ENCODE data around the gene SLC7A10.

The SLC7A10 gene

DNA sequence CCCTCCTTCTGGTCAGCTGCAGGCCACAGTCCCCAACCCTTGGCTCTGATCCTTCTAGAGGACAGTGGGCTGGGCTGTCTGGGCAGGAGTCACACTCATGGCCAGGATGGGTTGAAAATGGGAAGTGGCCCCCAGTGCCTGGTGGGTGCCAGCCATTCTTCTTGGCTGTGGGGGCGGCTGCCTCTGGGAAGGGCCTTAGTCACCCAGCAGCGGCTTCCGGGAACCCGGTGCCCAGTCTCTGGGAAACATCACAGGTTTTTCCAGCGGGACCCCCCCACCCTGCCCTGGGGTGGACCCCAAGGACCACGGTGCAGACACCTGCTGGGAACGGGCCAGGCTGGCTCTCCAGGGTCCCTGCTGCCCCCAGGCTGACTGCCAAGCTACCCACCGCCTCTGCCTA, 27.3 kb upstream of the SLC7A10 start:
- DNase-seq: no peak

DNA sequence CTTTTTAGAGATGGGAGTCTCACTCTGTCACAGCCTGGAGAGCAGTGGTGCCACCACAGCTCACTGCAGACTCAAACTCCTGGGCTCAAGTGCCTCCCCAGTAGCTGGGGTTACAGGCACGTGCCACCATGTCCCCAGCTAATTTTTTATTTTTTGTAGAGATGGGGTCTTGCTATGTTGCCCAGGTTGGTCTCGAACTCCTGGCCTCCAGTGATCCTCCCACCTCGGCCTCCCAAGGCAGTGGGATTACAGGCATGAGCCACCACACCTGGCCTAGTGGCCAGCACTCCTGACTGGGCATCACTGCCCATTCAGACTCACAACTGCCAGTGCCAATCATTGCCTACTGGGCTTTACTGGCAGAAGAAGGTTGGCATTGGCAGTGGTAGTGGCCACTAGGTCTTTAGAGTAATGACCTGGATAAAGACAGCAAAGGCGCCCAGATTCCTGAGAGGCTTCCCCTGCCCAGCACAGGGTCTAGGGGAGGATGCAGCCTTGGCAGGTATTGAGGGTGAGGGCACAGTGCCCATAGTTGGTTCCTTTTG, 26.8 kb upstream of the SLC7A10 start:
- DNase-seq: no peak

DNA sequence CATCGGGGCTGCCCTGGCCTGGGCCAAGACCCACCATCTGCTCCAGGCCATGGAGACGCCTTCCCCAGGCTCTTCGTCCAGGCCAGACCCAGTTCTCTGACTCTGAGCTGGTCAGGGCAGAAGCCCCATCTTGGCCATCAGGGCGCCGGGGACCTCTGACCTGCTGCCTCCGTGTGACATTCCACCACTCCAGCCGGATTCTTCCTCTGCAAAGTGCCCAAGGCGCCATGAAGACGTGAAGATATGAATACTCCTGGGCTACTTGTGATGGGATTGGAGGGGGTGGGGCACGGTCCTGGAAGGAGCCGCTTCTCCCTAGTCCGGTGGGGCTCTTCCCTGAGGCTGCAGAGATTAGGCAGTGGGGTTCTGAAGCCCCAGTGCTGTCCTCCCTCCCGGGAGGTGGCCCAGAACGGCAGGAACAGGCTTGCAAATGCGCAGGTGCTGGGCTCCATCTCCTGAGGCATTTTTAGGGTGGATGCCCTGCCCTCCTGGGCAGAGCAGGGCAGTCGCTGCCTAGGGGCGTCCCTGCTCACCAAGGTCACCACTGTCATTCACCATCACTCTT, 26.0 kb upstream of the SLC7A10 start:
- no peak for DNase-seq

DNA sequence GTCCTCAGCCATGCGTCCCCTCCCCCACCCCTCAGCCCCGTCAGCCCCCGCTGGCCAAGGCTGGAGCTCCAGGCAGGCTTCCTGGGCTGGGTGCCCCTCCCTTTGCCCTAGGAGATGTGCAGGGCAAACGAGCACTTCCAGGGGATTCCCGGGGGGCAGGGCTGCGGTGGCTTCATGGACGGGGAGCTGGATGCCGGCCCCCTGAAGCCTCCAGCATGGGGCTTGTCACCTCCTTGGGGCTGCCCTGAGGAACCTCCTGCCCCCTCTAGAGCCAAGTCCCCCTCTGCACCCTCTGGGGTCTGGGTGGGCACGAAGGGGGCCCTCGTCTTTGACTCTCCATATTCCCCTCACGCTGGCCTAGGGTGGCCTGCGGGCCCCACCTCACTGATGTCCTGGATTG, 25.4 kb upstream of the SLC7A10 start:
- no peak for DNase-seq

DNA sequence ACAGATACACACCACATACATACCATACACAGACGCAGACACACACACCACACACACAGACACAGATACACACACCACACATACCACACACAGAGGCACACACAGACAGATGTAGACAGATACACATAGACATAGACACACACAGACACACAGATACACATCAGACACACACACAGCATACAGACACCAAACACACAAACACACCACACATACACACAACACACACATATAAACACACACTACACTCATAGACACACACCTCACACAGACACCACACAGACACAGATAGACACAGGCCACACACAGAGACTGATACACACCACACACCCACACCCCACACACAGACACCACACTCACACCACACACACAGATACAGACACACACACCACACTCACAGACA, 24.9 kb upstream of the SLC7A10 start:
- no peak for DNase-seq

DNA sequence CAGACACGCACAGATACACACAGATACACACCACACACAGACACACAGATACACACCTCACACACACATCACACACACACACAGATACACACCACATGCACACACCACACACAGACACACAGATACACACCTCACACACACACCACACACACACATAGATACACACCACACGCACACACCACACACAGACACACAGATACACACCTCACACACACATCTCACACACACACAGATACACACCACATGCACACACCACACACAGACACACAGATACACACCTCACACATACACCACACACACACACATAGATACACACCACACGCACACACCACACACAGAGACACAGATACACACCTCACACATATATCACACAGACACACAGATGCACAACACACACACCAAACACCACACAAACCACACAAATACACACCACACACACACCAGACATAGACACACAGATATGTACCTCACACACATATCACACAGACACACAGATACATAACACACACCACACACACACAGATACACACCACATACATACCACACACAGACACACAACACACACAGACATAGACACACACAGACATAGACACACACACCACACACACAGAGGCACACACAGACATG, 24.2 kb upstream of the SLC7A10 start:
- no peak for DNase-seq

DNA sequence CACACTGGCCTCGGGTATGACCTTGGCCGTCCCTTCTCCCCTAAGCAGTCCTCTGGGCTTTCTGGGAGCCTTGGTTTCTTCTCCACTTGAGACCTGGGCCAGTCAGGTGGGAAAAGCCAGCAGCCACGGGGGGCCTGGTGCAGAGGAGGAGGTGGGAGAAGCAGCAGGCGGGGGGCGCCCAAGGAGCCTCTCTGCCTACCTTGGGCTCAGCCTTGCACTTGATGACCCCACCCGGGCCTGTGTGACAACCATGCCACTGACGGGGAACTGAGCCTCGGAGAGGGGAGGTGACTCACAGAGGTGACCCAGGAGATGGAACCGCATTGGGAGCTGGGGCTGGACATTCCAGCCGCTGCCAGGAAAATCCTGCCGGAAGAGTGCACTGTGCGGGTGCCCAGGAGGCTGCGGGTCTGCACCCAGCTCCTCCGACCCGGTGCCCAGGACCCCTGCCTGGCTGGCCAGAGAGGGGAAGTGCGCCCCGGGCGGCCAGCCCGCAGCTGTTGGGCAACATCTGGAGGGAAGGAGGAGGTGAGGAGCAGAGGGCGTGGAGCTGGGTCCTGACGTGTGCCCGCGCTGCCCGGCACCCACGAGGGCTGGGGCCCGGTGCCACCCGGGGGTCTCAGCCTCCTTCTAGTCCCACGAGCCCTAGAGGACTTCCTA, 23.4 kb upstream of the SLC7A10 start:
- no peak for DNase-seq

DNA sequence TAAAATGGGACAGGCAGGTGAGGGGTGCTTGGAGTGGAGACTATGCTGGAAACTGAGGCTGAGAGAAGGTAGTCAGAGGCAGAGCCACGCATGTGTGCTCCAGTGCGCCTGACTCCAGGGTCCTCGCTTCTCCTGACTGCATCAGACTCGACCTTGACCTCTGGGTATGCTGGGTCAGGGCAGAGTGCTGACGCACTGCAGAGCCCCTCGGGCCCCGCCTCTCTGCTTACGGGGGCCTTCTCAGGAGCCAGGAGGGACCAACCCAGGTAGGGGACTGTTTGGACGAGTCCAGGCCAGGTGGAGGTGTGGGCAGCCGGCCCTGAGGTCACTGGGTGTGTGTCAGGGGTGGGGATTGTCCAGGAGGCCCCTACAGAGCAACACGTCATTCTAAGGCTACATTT, 22.9 kb upstream of the SLC7A10 start:
- DNase-seq: no peak

DNA sequence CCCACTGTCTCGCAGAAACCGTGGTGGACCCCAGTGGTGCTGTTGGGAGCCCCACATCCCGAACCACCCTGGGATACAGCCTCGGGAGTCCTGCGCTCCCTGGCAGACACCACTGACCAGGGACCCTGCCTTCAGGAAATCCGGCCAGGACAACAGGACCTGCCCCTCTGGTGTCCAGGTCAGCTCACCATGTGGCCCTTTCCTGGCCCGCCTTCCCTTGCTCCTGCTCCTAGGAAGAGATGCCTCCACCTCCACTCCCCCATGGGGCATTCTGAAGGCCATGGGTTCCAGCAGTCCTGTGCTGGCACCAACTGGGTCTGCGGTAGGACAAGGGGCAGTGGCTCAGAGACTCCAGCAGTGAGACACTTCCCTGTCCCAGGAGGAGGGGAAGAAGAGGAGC, 22.5 kb upstream of the SLC7A10 start:
- DNase-seq: no peak

DNA sequence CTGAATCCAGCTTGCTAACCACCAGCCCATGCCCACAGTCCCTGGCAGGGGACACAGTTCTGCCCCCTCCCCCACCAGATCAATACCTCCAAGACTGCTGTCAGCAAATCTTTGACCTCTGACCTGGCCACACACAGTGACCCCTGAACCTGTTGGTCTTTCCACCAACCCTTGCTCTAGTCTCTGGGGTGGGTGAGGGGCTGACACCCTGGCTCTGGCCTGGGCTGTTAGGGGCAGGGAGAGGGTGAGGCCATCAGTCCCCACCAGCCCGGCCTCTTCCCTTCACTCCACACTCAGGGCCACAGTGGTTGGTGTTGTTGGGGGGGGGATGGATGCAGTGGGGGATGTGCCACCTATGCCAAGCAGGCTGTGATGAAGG, 21.8 kb upstream of the SLC7A10 start:
- DNase-seq: no peak

DNA sequence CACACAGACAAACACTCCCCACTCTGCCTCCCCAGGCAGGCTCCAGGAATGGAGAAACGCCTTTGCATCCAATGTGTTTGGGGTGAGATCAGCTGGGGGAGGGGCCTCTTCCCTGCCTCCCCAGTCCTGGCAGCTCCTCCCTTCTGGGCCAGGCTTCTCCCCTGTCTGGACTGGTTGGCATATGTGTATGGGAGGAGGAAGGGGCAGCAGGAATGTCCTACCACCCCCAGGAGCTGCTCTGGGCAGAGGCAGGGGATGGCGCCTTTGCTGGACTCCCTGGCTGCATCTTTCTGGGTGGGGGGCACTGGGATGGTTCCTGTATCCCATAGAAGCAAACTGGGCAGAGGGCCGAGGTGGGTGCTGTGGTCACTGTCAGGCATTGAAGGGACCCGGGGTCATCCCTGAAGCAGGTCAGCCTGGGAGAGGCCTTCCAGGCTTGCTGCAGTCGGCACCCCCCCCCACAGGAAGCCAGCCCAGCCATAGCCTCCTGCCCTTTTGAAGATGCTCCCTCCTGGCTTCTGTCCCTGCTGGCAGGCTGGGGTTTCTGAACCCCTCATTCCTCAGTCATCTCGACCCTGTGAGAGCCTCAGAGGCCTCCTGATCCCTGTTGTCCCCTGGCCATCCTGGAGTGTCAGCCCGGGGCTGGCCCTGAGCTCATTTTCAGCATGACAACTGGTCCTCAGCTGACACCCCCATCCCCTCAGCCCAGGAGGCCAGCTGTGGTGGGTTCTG, 21.2 kb upstream of the SLC7A10 start:
- no peak for DNase-seq

DNA sequence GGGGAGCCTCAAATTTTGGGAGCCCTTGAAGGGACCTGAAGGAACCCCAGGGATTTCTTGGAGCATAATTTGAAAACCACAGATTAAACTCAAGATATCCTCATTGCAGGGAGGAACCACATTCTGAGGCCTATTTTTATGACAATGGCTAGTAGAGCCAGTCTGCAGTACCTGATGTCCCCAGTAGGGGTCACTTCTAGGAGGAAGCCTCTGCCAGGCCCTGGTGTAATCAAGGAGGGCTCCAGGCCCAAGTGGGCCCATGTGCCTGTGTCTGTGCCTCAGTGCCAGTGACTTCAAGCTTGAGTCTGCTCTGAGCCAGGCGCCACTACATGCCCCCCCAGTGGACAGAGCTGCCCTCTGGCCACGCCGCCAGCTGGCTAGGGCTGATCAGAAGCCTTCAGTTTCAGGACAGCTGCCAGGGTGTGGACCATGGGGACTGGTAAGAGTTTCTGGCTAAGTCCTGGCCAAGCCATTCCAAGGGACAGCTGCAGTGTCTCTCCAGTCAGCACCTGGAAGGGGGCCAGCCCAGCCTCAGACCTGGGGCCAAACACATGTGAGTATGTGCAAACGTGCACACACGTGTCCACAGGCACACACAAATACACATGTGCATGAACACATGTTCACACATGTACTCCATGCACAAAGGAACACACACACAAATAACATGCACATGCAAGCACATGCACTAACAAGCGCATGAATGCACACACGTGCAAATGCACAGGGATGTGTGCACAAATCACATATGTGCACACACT, 20.5 kb upstream of the SLC7A10 start:
- no peak for DNase-seq

DNA sequence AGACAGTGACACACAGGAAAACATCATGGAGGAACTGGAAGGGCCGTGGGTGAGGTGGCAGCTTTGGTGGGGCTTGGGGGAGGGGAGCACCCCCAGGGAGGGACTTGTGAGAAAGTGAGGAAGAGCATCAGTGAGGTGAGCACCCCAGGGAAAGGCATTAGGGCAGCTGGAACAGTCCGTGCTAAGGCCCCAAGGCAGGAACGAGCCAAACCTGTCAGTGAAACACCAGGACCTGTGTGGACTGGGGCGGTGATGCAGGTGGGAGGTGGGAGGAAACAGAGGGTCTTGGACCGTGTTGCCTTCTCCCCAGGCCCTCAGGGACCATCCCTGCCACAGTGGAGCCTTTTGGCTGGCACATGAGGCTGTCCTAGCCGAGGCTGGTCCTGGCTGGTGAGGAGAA, 17.3 kb upstream of the SLC7A10 start:
- DNase-seq: no peak

DNA sequence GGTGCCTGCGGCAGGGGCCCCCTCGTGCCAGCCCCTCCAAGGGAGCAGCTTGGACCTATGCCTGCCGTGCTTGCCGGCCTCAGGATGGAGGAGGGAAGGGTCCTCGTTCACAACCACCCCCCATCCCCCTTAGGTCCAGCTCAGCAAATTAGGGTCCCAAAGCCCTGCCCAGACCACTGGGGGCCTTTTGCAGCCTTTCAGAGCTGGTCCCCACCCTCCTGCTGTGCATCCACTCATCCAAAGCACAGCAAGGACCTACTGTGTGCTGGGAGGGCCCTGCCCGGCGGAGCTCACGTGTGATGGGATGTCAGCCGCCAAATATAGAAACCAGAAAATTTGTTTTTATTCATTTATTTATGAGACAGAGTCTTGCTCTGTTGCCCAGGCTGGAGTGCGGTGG, 16.5 kb upstream of the SLC7A10 start:
- DNase-seq: no peak

DNA sequence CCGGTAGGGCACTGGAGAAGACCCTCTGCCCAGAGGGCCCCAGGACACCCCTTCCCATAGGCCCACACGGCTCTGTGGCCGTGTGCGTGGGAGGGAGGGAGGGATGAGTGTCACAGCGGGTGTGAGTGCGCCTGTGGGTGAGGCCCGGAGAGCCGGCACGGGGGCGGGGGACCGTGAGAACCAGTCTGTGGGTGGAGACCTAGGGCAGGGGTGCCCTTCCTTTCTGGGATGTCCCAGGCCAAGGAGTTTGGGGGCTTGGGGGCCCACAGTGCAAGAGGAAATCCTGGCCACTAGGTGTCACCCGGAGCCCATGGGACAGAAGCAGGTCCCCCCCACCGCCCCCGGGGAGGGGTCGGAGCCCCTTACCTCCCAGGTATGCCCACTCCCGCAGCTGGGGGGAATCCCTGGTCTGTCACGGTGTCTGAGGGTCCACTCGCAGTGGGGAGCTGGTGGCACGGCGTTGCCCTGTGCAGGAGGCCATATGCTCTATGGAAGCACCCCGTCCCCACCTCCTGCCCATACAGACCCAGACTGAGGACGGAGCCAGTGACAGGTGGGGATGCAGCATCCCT, 16.0 kb upstream of the SLC7A10 start:
- peak; percentile 48 for DNase-seq

DNA sequence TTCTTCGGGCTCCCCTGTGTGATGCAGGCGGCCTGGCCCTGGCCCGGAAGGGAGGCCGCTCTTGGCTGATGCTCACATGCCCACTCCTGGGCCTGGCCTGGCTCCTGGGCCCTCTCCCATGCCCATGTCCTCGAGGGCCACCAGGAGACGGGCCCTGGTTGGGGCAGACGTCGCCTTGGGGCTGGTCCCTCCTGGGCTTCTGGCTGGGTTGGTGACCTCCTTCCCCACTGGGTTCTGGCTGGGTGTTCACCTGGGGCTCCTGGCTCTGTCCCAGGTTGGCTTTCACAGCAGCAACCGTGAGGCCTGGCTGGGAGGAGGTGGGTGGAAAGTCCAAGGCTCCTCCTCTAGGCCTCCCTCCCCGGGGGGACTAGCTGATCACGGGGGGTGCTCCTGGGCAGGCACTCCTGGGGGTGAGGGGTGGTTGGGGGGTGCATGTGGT, 15.5 kb upstream of the SLC7A10 start:
- DNase-seq: no peak

DNA sequence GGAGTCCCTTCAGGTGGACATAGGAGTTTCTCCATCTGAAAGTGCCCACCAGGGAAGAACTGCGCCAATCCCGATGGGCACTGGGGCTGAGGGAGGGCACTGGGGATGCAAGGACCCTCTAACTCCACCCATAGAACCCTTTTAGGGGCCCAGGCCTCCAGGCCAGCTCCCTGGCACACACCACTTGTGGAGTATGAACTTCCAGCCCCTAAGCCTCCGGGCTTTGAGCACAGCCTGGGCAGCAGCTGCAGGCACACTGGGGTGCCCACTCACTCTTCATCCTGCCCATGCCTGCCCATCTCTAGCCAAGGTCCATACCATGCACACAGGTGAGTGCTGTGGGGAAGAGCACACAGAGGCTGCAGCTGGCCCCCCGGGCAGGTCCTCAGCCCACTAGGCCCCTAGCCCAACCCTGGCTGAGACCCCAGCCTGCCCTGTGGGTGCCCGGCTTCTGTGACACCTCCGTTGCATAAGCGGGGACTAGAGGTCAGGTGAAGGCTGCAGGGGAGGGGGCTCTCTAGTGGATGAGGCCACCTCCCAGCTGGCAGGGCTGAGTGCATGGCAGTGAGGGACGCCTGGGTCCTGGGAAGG, 14.6 kb upstream of the SLC7A10 start:
- no peak for DNase-seq

DNA sequence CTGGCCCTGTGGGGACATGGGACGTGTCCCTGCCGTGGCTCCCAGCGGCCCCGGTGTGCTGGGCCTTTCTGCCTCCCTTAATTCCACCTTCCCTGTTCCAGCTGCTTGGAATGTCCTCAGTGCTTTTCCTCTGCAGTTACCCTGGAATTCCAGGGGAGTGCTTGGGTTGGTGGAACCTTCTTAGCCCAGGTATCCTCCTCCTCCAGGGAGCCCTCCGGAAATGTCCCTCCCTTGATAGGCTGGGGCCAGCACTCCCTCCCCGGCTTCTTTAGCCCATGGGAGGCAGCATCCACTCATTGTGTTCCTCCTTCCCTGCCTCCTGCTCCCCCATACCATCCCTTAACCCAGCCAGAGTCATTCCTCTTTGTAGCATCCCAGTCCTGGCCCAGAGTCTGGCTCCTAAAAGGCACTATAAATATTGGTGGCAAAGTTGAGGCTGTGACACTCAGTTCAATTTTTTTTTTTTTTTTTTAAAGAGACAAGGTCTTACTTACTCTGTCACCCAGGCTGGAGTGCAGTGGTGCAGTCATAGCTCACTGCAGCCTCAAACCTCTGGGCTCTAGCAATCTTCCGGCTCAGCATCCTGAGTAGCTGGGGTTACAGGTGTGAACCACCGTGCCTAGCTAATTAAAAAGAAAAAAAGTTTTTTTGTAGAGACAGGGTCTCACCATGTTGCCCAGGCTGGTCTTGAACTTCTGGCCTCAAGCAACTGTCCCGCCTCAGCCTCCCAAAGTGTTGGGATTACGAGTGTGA, 13.7 kb upstream of the SLC7A10 start:
- DNase-seq: no peak

DNA sequence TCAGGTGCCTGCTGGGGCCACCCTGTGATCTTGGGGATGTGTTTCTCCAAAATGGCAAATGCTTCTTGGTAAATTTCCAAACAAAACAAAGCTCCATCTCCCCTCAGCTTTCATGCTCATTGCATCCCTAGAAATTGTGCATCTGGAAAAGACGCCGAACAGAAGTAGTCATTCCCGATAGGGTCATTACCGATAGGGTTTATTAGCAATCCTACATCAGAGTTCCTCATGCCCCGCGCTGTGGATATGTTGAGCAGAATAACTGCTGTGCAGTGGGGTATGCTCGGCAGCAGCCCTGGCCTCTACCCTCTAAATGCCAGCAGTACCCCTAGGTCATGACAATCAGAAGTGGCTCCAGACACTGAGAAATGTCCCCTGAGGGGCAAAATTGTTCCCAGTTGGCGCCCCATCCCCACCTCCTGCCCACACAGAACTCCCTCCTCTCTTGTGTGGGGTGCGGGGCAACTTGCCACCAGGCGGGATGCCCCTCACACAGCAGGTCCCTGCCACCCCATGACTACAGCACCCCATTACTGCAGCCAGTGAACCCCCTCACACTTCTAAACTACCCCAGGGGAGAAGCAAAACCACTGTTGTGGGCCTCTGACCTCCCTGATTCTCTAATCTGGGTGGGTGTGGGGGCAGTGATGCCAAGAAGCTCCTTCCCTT, 13.0 kb upstream of the SLC7A10 start:
- no peak for DNase-seq

DNA sequence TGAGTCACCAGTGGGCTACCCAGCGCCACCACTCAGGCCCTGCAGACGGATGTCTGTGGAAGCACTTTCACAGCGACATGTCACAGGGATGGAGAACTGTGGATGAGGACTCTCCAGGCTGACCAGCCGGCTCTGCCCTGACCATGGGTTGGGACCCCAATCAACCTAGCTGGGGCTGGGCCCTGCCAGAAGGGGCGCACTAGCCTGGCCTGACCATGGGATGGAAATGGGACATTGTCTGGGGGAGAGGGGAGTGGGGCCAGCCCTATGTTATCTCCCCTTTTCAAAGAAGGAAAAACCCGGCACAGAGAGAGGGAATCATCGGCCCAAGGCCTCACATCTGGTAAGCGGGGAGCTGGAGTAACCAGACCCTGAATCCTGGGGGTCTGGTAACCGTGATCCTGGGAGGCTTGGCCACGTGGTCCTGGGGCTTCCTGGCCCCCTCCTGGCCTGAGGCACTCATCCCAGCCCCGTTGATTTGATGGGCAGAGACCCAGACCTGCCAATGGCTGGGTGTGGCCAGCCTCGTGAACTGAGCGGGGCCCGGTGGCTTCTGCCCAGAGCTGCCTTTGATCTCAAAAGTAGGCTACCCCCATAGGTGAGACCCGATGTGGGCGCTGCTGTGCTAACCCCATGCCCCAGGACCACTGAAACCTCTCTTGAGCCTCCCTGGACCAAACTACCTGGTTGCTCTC, 11.2 kb upstream of the SLC7A10 start:
- no peak for DNase-seq
